OCI-LY1 (cell line): Measurements from ENCODE around the gene C1S.

Experiments
- H2AFZ ChIP-seq: fragments of 200-600 bp; sonication (generic), shearing (Covaris generic); 2 replicates; pipeline ENCODE4 v1.6.0; 2014; ENCODE audit warnings: antibody characterized with exemption, mild to moderate bottlenecking, low read length
- H3F3A ChIP-seq: fragments of 200-600 bp; sonication (generic), shearing (Covaris generic); 2 replicates; pipeline ENCODE4 v1.6.0; 2014; ENCODE audit warnings: mild to moderate bottlenecking, antibody characterized with exemption, low read length, moderate library complexity; ENCODE audit not compliant: insufficient read depth
- H3K27ac ChIP-seq: fragments of 200-600 bp; sonication (generic); 2 replicates; pipeline ENCODE4 v1.5.1; 2014; ENCODE audit warnings: low read length, mixed run types, mild to moderate bottlenecking, low read depth; ENCODE audit not compliant: poor library complexity, severe bottlenecking
- H3K27me3 ChIP-seq: fragments of 200-600 bp; sonication (generic); 2 replicates; pipeline ENCODE4 v1.6.0; 2014; ENCODE audit warnings: antibody characterized with exemption, mild to moderate bottlenecking, low read length, moderate library complexity; ENCODE audit not compliant: insufficient read depth
- H3K36me3 ChIP-seq: fragments of 200-600 bp; sonication (generic); 2 replicates; pipeline ENCODE4 v1.6.1; 2014; ENCODE audit warnings: mild to moderate bottlenecking, antibody characterized with exemption, low read length, moderate library complexity, mixed read lengths; ENCODE audit not compliant: insufficient read depth
- H3K4me1 ChIP-seq: fragments of 200-600 bp; sonication (generic); 2 replicates; pipeline ENCODE4 v1.5.1; 2014; ENCODE audit warnings: mild to moderate bottlenecking, low read length, moderate library complexity; ENCODE audit not compliant: insufficient read depth, severe bottlenecking
- H3K4me2 ChIP-seq: fragments of 200-600 bp; sonication (generic), shearing (Covaris generic); 2 replicates; pipeline ENCODE4 v1.6.1; 2014; ENCODE audit warnings: low read length
- H3K4me3 ChIP-seq: fragments of 200-600 bp; sonication (generic); 2 replicates; pipeline ENCODE4 v1.5.1; 2014; ENCODE audit warnings: low read length, low read depth, mild to moderate bottlenecking, mixed read lengths; ENCODE audit not compliant: poor library complexity, severe bottlenecking
- H3K79me2 ChIP-seq: fragments of 200-600 bp; shearing (Covaris generic); 2 replicates; pipeline ENCODE4 v1.6.1; 2016; ENCODE audit warnings: mixed run types, low read length, mixed read lengths; ENCODE audit not compliant: insufficient read depth
- H3K9ac ChIP-seq: fragments of 200-600 bp; sonication (generic), shearing (Covaris generic); 2 replicates; pipeline ENCODE4 v1.6.1; 2014; ENCODE audit warnings: mild to moderate bottlenecking, low read length, mixed read lengths
- H3K9me2 ChIP-seq: fragments of 200-600 bp; sonication (generic), shearing (Covaris generic); 2 replicates; pipeline ENCODE4 v1.6.1; 2014; ENCODE audit warnings: low read depth, mild to moderate bottlenecking, low read length, mixed read lengths
- H3K9me3 ChIP-seq: fragments of 200-600 bp; shearing (Covaris generic); 2 replicates; pipeline ENCODE4 v1.6.1; 2014; ENCODE audit warnings: low read length, mixed read lengths
- H4K20me1 ChIP-seq: fragments of 200-600 bp; sonication (generic), shearing (Covaris generic); 2 replicates; pipeline ENCODE4 v1.6.0; 2016; ENCODE audit warnings: mild to moderate bottlenecking, low read length; ENCODE audit not compliant: insufficient read depth
- CTCF ChIP-seq: fragments of 200-600 bp; sonication (generic), shearing (Covaris generic); IDR thresholded peaks from 2 replicates; pipeline ENCODE4 v1.5.1; 2017; ENCODE audit warnings: mild to moderate bottlenecking, antibody characterized with exemption, low read length, moderate library complexity, mixed read lengths
- EZH2 ChIP-seq: fragments of 200-600 bp; sonication (generic), shearing (Covaris generic); IDR thresholded peaks from 2 replicates; pipeline ENCODE4 v1.8.0; 2017; ENCODE audit warnings: borderline replicate concordance, mixed run types, mild to moderate bottlenecking, antibody characterized with exemption, low read length, moderate library complexity, mixed read lengths

C1S gene

GRCh38 chr12:7099290-7099996, 38.9 kb downstream of the C1S start:
- Histone ChIP-seq H4K20me1 (no peaks in the 10 kb centered on the region), H2AFZ (no peak overlapping the region), H3K27ac (no peak overlapping the region), H3K27me3 (no peaks in the 10 kb centered on the region), H3K36me3 (no peaks in the 10 kb centered on the region), H3K79me2 (no peaks in the 10 kb centered on the region), H3K9ac (no peak overlapping the region), H3K9me2 (no peaks in the 10 kb centered on the region), H3K9me3 (no peaks in the 10 kb centered on the region), H3F3A (no peaks in the 10 kb centered on the region), H3K4me2 (no peak overlapping the region), H3K4me3 (no peak overlapping the region), H3K4me1 (no peaks in the 10 kb centered on the region)
- TF ChIP-seq EZH2 (no peak), CTCF (no peak)

GRCh38 chr12:7100239-7100638, 39.7 kb downstream of the C1S start:
- Histone ChIP-seq H3K9me3 (no peaks in the 10 kb centered on the region), H3K27ac (no peak overlapping the region), H2AFZ (no peak overlapping the region), H3K9me2 (no peaks in the 10 kb centered on the region), H4K20me1 (no peaks in the 10 kb centered on the region), H3K27me3 (no peaks in the 10 kb centered on the region), H3K9ac (no peak overlapping the region), H3K4me2 (no peak overlapping the region), H3K79me2 (no peaks in the 10 kb centered on the region), H3F3A (no peaks in the 10 kb centered on the region), H3K36me3 (no peaks in the 10 kb centered on the region), H3K4me1 (no peaks in the 10 kb centered on the region), H3K4me3 (no peak overlapping the region)
- TF ChIP-seq EZH2 (no peak), CTCF (no peak)

GRCh38 chr12:7101047-7101693, 40.7 kb downstream of the C1S start:
- no peaks in the 10 kb centered on the region for H4K20me1 ChIP-seq
- no peaks in the 10 kb centered on the region for H3K79me2 ChIP-seq
- no peak overlapping the region for H3K9ac ChIP-seq
- no peak overlapping the region for H3K4me3 ChIP-seq
- no peaks in the 10 kb centered on the region for H3F3A ChIP-seq
- H2AFZ ChIP-seq, result no peak overlapping the region
- H3K27ac ChIP-seq, result no peak overlapping the region
- TF ChIP-seq CTCF, result no peak
- TF ChIP-seq EZH2, result no peak
- H3K9me3 ChIP-seq, result peaks cover 6% of the 10 kb centered on the region; the same call in 1 of the 2 replicates
- no peaks in the 10 kb centered on the region; the same call in 1 of the 2 replicates for H3K27me3 ChIP-seq
- no peaks in the 10 kb centered on the region for H3K9me2 ChIP-seq
- H3K4me2 ChIP-seq, result no peak overlapping the region
- no peaks in the 10 kb centered on the region; the same call in 1 of the 2 replicates for H3K36me3 ChIP-seq
- H3K4me1 ChIP-seq, result no peaks in the 10 kb centered on the region
